WTC11 (cell line): ENCODE measurements around the gene RASGRF2. TPM values are rescaled to one million over a fixed set of nuclear protein-coding genes. Genes with fewer than 3 reads are reported as not detected.

ENCODE experiments used
- ATAC-seq: fragments of 200-7000 bp; cut with Tn5 transposase; 2 replicates; pipeline ENCODE4 v1.10.0; 2021; ENCODE audit warnings: mild to moderate bottlenecking, moderate library complexity
- CTCF ChIA-PET: fragments of 300-600 bp; sonication (Branson Sonifier 250); formaldehyde crosslinking; loops from one replicate; lab custom pipeline; 2021; ENCODE audit warnings: antibody characterized with exemption; lab: Charles Lee
- POLR2A ChIA-PET: fragments of 350-600 bp; sonication (Branson Sonifier 250); formaldehyde crosslinking; loops from one replicate; lab custom pipeline; 2021; ENCODE audit warnings: antibody characterized with exemption; lab: Charles Lee
- DNase-seq: peaks from one replicate; pipeline ENCODE4 v3.0.0; 2021; ENCODE audit warnings: low spot score
- H3K27ac Mint-ChIP-seq: 2 replicates; pipeline ENCODE4 v1.8.0; 2021; ENCODE audit warnings: mixed read lengths
- H3K27me3 Mint-ChIP-seq: 2 replicates; pipeline ENCODE4 v1.8.0; 2021; ENCODE audit warnings: low read depth, mild to moderate bottlenecking, moderate library complexity, mixed read lengths
- H3K36me3 Mint-ChIP-seq: 2 replicates; pipeline ENCODE4 v1.8.0; 2021; ENCODE audit warnings: mixed read lengths
- H3K4me1 Mint-ChIP-seq: 2 replicates; pipeline ENCODE4 v1.8.0; 2022; ENCODE audit warnings: mixed read lengths
- H3K4me3 Mint-ChIP-seq: 2 replicates; pipeline ENCODE4 v1.8.0; 2021; ENCODE audit warnings: mild to moderate bottlenecking, moderate library complexity, mixed read lengths
- H3K9me3 Mint-ChIP-seq: 2 replicates; pipeline ENCODE4 v1.8.0; 2021; ENCODE audit warnings: mixed read lengths
- ATF1 ChIP-seq: sonication (generic); formaldehyde crosslinking; IDR thresholded peaks from 2 replicates; pipeline ENCODE4 v1.8.1; 2023; ENCODE audit warnings: mild to moderate bottlenecking, moderate library complexity, missing genetic modification reagents
- ELF4 ChIP-seq: sonication (generic); formaldehyde crosslinking; IDR thresholded peaks from 2 replicates; pipeline ENCODE4 v1.8.1; 2022; ENCODE audit warnings: low read depth, mild to moderate bottlenecking, moderate library complexity, missing genetic modification reagents
- JAZF1 ChIP-seq: fragments of 250-450 bp; sonication (Bioruptor Pico); IDR thresholded peaks from 2 replicates; pipeline ENCODE4 v1.9.0; 2021; ENCODE audit warnings: moderate library complexity, mild to moderate bottlenecking, inconsistent platforms
- MXD4 ChIP-seq: fragments of 250-450 bp; sonication (Bioruptor Pico); IDR thresholded peaks from 2 replicates; pipeline ENCODE4 v1.8.0; 2021; ENCODE audit warnings: mild to moderate bottlenecking, moderate library complexity, borderline replicate concordance
- NR1H2 ChIP-seq: sonication (generic); formaldehyde crosslinking; IDR thresholded peaks from 2 replicates; pipeline ENCODE4 v1.9.0; 2021; ENCODE audit warnings: mild to moderate bottlenecking, moderate library complexity, missing genetic modification reagents
- NR3C1 ChIP-seq: sonication (generic); formaldehyde crosslinking; conservative IDR thresholded peaks from 2 replicates; pipeline ENCODE4 v1.8.1; 2023; ENCODE audit warnings: low read depth, mild to moderate bottlenecking, missing genetic modification reagents
- SMAD4 ChIP-seq: sonication (generic); formaldehyde crosslinking; IDR thresholded peaks from 2 replicates; pipeline ENCODE4 v1.8.0; 2022; ENCODE audit warnings: mild to moderate bottlenecking, missing genetic modification reagents
- SP1 ChIP-seq: sonication (generic); formaldehyde crosslinking; conservative IDR thresholded peaks from 2 replicates; pipeline ENCODE4 v1.8.1; 2022; ENCODE audit warnings: missing genetic modification reagents
- TCF7 ChIP-seq: sonication (generic); formaldehyde crosslinking; IDR thresholded peaks from 2 replicates; pipeline ENCODE4 v1.8.0; 2022; ENCODE audit warnings: mild to moderate bottlenecking, low read depth, missing genetic modification reagents, moderate library complexity
- USF2 ChIP-seq: sonication (generic); formaldehyde crosslinking; IDR thresholded peaks from 2 replicates; pipeline ENCODE4 v1.8.1; 2023; ENCODE audit warnings: mild to moderate bottlenecking, missing genetic modification reagents, moderate library complexity
- ZMAT4 ChIP-seq: fragments of 250-450 bp; sonication (Bioruptor Pico); IDR thresholded peaks from 2 replicates; pipeline ENCODE4 v1.9.0; 2021; ENCODE audit warnings: mild to moderate bottlenecking
- ZNF138 ChIP-seq: sonication (generic); formaldehyde crosslinking; conservative IDR thresholded peaks from 2 replicates; pipeline ENCODE4 v1.8.1; 2022; ENCODE audit warnings: mild to moderate bottlenecking, moderate library complexity, missing genetic modification reagents
- ZNF232 ChIP-seq: sonication (generic); formaldehyde crosslinking; IDR thresholded peaks from 2 replicates; pipeline ENCODE4 v1.8.0; 2022; ENCODE audit warnings: mild to moderate bottlenecking, missing genetic modification reagents
- ZNF317 ChIP-seq: sonication (generic); formaldehyde crosslinking; IDR thresholded peaks from 2 replicates; pipeline ENCODE4 v1.8.1; 2023; ENCODE audit warnings: low read depth, mild to moderate bottlenecking, moderate library complexity, missing genetic modification reagents, borderline replicate concordance
- ZNF512 ChIP-seq: sonication (generic); formaldehyde crosslinking; IDR thresholded peaks from 2 replicates; pipeline ENCODE4 v1.8.1; 2022; ENCODE audit warnings: missing genetic modification reagents, borderline replicate concordance
- total RNA-seq: library from RNA; stranded (reverse); gene quantifications from 3 replicates; pipeline ENCODE4 v1.2.3, GENCODE V29; 2021
- TF ChIP-seq, protein P1 (sequence below): sonication (generic); formaldehyde crosslinking; IDR thresholded peaks from 2 replicates; pipeline ENCODE4 v1.8.1; 2023; ENCODE audit warnings: mild to moderate bottlenecking, missing genetic modification reagents, borderline replicate concordance
- TF ChIP-seq, protein P2 (sequence below): sonication (generic); formaldehyde crosslinking; IDR thresholded peaks from 2 replicates; pipeline ENCODE4 v1.8.1; 2022; ENCODE audit warnings: low read depth, mild to moderate bottlenecking, moderate library complexity, missing genetic modification reagents, borderline replicate concordance
- TF ChIP-seq, protein P3 (sequence below): sonication (generic); formaldehyde crosslinking; conservative IDR thresholded peaks from 2 replicates; pipeline ENCODE4 v1.8.1; 2023; ENCODE audit warnings: mild to moderate bottlenecking, low read depth, missing genetic modification reagents, moderate library complexity
- TF ChIP-seq, protein P4 (sequence below): sonication (generic); formaldehyde crosslinking; IDR thresholded peaks from 2 replicates; pipeline ENCODE4 v1.8.0; 2022; ENCODE audit warnings: mild to moderate bottlenecking, missing genetic modification reagents

The RASGRF2 gene
- total RNA-seq, 1 experiment from 2014 or later = 17.6 TPM

DNA sequence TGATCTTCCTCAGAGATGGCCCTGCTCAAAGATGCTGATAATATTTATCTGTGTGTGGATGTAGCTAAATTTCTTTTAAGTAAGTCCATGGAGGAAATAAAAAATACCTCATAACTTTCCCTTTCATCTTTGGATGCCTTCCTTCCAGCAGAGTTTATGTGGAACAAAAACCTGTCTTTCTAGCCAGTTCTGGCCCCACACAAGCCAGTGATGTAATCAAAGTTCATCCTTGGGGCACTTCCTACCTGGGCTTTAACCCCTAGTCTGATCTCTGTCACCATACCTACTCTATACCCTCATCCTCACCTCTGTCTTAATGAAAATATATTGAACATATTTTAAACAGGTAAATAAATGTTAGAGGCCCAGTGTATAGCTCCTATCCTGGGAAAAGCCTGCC is 39.8 kb upstream of the RASGRF2 start (continued):
- TF ChIP-seq, protein P1, sequence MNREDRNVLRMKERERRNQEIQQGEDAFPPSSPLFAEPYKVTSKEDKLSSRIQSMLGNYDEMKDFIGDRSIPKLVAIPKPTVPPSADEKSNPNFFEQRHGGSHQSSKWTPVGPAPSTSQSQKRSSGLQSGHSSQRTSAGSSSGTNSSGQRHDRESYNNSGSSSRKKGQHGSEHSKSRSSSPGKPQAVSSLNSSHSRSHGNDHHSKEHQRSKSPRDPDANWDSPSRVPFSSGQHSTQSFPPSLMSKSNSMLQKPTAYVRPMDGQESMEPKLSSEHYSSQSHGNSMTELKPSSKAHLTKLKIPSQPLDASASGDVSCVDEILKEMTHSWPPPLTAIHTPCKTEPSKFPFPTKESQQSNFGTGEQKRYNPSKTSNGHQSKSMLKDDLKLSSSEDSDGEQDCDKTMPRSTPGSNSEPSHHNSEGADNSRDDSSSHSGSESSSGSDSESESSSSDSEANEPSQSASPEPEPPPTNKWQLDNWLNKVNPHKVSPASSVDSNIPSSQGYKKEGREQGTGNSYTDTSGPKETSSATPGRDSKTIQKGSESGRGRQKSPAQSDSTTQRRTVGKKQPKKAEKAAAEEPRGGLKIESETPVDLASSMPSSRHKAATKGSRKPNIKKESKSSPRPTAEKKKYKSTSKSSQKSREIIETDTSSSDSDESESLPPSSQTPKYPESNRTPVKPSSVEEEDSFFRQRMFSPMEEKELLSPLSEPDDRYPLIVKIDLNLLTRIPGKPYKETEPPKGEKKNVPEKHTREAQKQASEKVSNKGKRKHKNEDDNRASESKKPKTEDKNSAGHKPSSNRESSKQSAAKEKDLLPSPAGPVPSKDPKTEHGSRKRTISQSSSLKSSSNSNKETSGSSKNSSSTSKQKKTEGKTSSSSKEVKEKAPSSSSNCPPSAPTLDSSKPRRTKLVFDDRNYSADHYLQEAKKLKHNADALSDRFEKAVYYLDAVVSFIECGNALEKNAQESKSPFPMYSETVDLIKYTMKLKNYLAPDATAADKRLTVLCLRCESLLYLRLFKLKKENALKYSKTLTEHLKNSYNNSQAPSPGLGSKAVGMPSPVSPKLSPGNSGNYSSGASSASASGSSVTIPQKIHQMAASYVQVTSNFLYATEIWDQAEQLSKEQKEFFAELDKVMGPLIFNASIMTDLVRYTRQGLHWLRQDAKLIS = no peak
- TF ChIP-seq, protein P2, sequence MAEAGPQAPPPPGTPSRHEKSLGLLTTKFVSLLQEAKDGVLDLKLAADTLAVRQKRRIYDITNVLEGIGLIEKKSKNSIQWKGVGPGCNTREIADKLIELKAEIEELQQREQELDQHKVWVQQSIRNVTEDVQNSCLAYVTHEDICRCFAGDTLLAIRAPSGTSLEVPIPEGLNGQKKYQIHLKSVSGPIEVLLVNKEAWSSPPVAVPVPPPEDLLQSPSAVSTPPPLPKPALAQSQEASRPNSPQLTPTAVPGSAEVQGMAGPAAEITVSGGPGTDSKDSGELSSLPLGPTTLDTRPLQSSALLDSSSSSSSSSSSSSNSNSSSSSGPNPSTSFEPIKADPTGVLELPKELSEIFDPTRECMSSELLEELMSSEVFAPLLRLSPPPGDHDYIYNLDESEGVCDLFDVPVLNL (CRISPR knock-in tag) = no peak
- TF ChIP-seq, protein P3, sequence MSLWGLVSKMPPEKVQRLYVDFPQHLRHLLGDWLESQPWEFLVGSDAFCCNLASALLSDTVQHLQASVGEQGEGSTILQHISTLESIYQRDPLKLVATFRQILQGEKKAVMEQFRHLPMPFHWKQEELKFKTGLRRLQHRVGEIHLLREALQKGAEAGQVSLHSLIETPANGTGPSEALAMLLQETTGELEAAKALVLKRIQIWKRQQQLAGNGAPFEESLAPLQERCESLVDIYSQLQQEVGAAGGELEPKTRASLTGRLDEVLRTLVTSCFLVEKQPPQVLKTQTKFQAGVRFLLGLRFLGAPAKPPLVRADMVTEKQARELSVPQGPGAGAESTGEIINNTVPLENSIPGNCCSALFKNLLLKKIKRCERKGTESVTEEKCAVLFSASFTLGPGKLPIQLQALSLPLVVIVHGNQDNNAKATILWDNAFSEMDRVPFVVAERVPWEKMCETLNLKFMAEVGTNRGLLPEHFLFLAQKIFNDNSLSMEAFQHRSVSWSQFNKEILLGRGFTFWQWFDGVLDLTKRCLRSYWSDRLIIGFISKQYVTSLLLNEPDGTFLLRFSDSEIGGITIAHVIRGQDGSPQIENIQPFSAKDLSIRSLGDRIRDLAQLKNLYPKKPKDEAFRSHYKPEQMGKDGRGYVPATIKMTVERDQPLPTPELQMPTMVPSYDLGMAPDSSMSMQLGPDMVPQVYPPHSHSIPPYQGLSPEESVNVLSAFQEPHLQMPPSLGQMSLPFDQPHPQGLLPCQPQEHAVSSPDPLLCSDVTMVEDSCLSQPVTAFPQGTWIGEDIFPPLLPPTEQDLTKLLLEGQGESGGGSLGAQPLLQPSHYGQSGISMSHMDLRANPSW (CRISPR knock-in tag) = no peak
- no peak for TF ChIP-seq TCF7 (CRISPR knock-in tag)
- TF ChIP-seq NR3C1 (CRISPR knock-in tag) = no peak

- no peaks in the 10 kb centered on the region for H3K27me3 Mint-ChIP-seq
- CTCF ChIA-PET = no interaction called here
- TF ChIP-seq SMAD4 (CRISPR knock-in tag) (no peak), MXD4 (CRISPR knock-in tag) (no peak), ZMAT4 (CRISPR knock-in tag) (no peak), ZNF512 (CRISPR knock-in tag) (no peak), ATF1 (CRISPR knock-in tag) (no peak), ZNF138 (CRISPR knock-in tag) (no peak), ZNF317 (CRISPR knock-in tag) (no peak), SP1 (no peak), USF2 (no peak), ZNF232 (CRISPR knock-in tag) (no peak), ELF4 (no peak), NR1H2 (CRISPR knock-in tag) (no peak), JAZF1 (no peak)
- TF ChIP-seq, protein P4, sequence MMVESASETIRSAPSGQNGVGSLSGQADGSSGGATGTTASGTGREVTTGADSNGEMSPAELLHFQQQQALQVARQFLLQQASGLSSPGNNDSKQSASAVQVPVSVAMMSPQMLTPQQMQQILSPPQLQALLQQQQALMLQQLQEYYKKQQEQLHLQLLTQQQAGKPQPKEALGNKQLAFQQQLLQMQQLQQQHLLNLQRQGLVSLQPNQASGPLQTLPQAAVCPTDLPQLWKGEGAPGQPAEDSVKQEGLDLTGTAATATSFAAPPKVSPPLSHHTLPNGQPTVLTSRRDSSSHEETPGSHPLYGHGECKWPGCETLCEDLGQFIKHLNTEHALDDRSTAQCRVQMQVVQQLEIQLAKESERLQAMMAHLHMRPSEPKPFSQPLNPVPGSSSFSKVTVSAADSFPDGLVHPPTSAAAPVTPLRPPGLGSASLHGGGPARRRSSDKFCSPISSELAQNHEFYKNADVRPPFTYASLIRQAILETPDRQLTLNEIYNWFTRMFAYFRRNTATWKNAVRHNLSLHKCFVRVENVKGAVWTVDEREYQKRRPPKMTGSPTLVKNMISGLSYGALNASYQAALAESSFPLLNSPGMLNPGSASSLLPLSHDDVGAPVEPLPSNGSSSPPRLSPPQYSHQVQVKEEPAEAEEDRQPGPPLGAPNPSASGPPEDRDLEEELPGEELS (CRISPR knock-in tag) = no peak
Measured at GRCh38 chr5:80921026-80921425, 39.1 kb upstream of the RASGRF2 start.

More at GRCh38 chr5:80921026-80921425, 39.1 kb upstream of the RASGRF2 start:
- H3K27ac Mint-ChIP-seq = no peak overlapping the region
- peak; percentile 60 for ATAC-seq
- H3K9me3 Mint-ChIP-seq = peaks cover 3% of the 10 kb centered on the region; the same call in 1 of the 2 replicates
- DNase-seq = peak; percentile 29
- POLR2A ChIA-PET = no interaction called here
- no peak overlapping the region for H3K4me3 Mint-ChIP-seq
- H3K4me1 Mint-ChIP-seq = peaks cover 15% of the 10 kb centered on the region
- H3K36me3 Mint-ChIP-seq = no peaks in the 10 kb centered on the region
